Loucy (cell line): ENCODE measurements around the gene ROS1.
"Not testable (repeated sequence)": the region's sequence is repeated elsewhere in the genome, so short reads cannot be mapped to it uniquely, and the experiment has no call there.

Source experiments
- H2AFZ ChIP-seq: fragments of 200-600 bp; sonication (generic); 2 replicates; pipeline ENCODE4 v1.6.0; 2016; ENCODE audit warnings: antibody characterized with exemption, mild to moderate bottlenecking, low read length, moderate library complexity
- H3F3A ChIP-seq: fragments of 200-600 bp; 2 replicates; pipeline ENCODE4 v1.6.0; 2016; ENCODE audit warnings: antibody characterized with exemption, low read depth, mild to moderate bottlenecking
- H3K27me3 ChIP-seq: fragments of 200-600 bp; sonication (generic); 2 replicates; pipeline ENCODE4 v1.6.1; 2014; ENCODE audit warnings: low read length, mild to moderate bottlenecking; ENCODE audit not compliant: insufficient read depth, poor library complexity, severe bottlenecking
- H3K36me3 ChIP-seq: fragments of 200-600 bp; sonication (generic); 2 replicates; pipeline ENCODE4 v1.6.1; 2016; ENCODE audit warnings: low read length; ENCODE audit not compliant: insufficient read depth
- H3K4me1 ChIP-seq: fragments of 200-600 bp; sonication (generic); 2 replicates; pipeline ENCODE4 v1.5.1; 2014; ENCODE audit warnings: low read length, mild to moderate bottlenecking; ENCODE audit not compliant: insufficient read depth, poor library complexity, severe bottlenecking
- H3K4me2 ChIP-seq: fragments of 200-600 bp; sonication (generic); 2 replicates; pipeline ENCODE4 v1.6.0; 2014; ENCODE audit warnings: antibody characterized with exemption, low read length, low read depth, mild to moderate bottlenecking; ENCODE audit not compliant: poor library complexity, severe bottlenecking
- H3K4me3 ChIP-seq: fragments of 200-600 bp; sonication (generic); 2 replicates; pipeline ENCODE4 v1.5.1; 2014; ENCODE audit warnings: low read length, mild to moderate bottlenecking, mixed read lengths; ENCODE audit not compliant: poor library complexity, severe bottlenecking
- H3K79me2 ChIP-seq: fragments of 200-600 bp; sonication (generic); 2 replicates; pipeline ENCODE4 v1.6.1; 2014; ENCODE audit warnings: low read length; ENCODE audit not compliant: insufficient read depth
- H3K9ac ChIP-seq: fragments of 200-600 bp; sonication (generic); 2 replicates; pipeline ENCODE4 v1.6.0; 2014; ENCODE audit warnings: mild to moderate bottlenecking, low read depth, low read length, moderate library complexity; ENCODE audit not compliant: poor library complexity, severe bottlenecking
- H3K9me2 ChIP-seq: fragments of 200-600 bp; sonication (generic); replicated peaks from 2 replicates; pipeline ENCODE4 v1.6.1; 2016; ENCODE audit warnings: low read depth, low read length, mixed read lengths
- H3K9me3 ChIP-seq: fragments of 200-600 bp; sonication (generic); 2 replicates; pipeline ENCODE4 v1.6.1; 2014; ENCODE audit warnings: mild to moderate bottlenecking, antibody characterized with exemption, low read length, low read depth; ENCODE audit not compliant: insufficient read depth
- H4K20me1 ChIP-seq: fragments of 200-600 bp; sonication (generic); 2 replicates; pipeline ENCODE4 v1.6.0; 2014; ENCODE audit warnings: antibody characterized with exemption, low read length, mild to moderate bottlenecking; ENCODE audit not compliant: insufficient read depth, poor library complexity, severe bottlenecking
- EZH2phosphoT487 ChIP-seq: fragments of 200-600 bp; IDR thresholded peaks from 2 replicates; pipeline ENCODE4 v1.6.1; 2018; ENCODE audit warnings: antibody characterized with exemption, mild to moderate bottlenecking, moderate library complexity, borderline replicate concordance
- TF ChIP-seq, protein P1 (sequence below): fragments of 200-600 bp; sonication (generic); conservative IDR thresholded peaks from 2 replicates; pipeline ENCODE4 v1.5.1; 2014; ENCODE audit warnings: mild to moderate bottlenecking, antibody characterized with exemption, low read length

ROS1 gene

DNA sequence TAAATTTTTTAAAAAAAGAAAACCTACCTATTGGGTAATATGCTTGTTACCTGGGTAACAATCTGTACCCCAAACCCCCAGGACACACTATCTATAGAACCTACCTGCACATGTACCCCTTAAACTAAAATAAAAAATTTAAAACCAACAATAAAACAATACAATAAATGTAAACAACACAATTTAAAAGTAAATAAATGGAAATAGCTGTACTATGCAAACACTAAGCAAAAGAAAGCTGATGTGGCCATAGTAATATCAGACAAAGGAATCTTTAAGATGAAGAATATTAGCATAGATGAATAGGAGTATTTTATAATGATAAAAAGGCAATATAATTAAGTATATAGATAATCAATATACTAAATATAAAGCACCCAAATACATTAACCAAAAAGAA, 50.3 kb downstream of the ROS1 start:
- Histone ChIP-seq H3K9me2 (no peaks in the 10 kb centered on the region), H3K27me3 (no peaks in the 10 kb centered on the region), H3K36me3 (no peaks in the 10 kb centered on the region), H2AFZ (no peak overlapping the region), H4K20me1 (no peaks in the 10 kb centered on the region), H3K79me2 (no peaks in the 10 kb centered on the region), H3K4me2 (no peak overlapping the region), H3K9ac (no peak overlapping the region), H3K4me3 (no peak overlapping the region), H3K4me1 (peaks cover 10% of the 10 kb centered on the region), H3K9me3 (no peaks in the 10 kb centered on the region), H3F3A (no peaks in the 10 kb centered on the region)
- TF ChIP-seq EZH2phosphoT487 = no peak
- TF ChIP-seq, protein P1, sequence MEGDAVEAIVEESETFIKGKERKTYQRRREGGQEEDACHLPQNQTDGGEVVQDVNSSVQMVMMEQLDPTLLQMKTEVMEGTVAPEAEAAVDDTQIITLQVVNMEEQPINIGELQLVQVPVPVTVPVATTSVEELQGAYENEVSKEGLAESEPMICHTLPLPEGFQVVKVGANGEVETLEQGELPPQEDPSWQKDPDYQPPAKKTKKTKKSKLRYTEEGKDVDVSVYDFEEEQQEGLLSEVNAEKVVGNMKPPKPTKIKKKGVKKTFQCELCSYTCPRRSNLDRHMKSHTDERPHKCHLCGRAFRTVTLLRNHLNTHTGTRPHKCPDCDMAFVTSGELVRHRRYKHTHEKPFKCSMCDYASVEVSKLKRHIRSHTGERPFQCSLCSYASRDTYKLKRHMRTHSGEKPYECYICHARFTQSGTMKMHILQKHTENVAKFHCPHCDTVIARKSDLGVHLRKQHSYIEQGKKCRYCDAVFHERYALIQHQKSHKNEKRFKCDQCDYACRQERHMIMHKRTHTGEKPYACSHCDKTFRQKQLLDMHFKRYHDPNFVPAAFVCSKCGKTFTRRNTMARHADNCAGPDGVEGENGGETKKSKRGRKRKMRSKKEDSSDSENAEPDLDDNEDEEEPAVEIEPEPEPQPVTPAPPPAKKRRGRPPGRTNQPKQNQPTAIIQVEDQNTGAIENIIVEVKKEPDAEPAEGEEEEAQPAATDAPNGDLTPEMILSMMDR = no peak

DNA sequence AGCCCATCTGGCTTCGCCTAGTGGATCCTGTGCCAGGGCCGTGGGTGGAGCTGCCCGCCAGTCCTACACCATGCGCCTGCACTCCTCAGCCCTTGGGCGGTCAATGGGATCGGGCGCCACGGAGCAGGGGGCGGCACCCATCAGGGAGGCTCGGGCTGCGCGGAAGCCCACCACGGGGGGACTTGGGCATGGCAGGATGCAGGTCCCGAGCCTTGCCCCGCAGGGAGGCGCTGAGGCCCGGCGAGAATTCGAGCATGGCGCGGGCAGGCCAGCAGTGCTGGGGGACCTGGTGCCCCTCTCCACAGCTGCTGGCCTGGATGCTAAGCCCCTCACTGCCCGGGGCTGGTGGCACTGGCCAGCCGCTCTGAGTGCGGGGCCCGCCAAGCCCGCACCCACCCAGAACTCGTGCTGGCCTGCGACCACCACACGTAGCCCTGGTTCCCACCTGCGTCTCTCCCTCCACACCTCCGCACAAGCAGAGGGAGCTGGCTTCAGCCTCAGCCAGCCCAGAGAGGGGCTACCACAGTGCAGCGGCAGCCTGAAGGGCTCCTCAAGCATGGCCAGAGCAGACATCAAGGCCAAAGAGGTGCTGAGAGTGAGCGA, 52.4 kb downstream of the ROS1 start:
- no peaks in the 10 kb centered on the region for H4K20me1 ChIP-seq
- no peak overlapping the region for H2AFZ ChIP-seq
- TF ChIP-seq, protein P1 = no peak
- no peak for TF ChIP-seq EZH2phosphoT487
- no peak overlapping the region for H3K4me3 ChIP-seq
- no peaks in the 10 kb centered on the region for H3K79me2 ChIP-seq
- no peaks in the 10 kb centered on the region for H3K36me3 ChIP-seq
- no peaks in the 10 kb centered on the region for H3K9me2 ChIP-seq
- no peaks in the 10 kb centered on the region for H3K9me3 ChIP-seq
- no peaks in the 10 kb centered on the region for H3K27me3 ChIP-seq
- no peak overlapping the region for H3K9ac ChIP-seq
- no peaks in the 10 kb centered on the region for H3F3A ChIP-seq
- H3K4me2 ChIP-seq = no peak overlapping the region
- H3K4me1 ChIP-seq = peaks cover 10% of the 10 kb centered on the region

DNA sequence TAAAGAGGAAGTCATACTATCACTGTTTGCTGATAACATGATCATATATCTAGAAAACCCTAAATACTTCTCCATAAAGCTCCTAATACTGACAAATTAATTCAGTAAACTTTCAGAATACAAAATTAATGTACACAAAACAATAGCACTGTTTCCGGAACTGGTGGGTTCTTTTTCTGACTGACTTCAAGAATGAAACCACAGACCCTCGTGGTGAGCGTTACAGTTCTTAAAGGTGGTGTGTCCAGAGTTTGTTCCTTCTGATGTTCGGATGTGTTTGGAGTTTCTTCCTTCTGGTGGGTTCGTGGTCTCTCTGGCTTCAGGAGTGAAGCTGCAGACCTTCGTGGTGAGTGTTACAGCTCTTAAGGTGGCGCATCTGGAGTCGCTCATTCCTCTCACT, 53.5 kb downstream of the ROS1 start:
- H3K9me2 ChIP-seq, H4K20me1 ChIP-seq, H3K9ac ChIP-seq, H3K36me3 ChIP-seq, H3K27me3 ChIP-seq, H3K9me3 ChIP-seq, H3F3A ChIP-seq, H3K4me1 ChIP-seq, H3K79me2 ChIP-seq: not testable (repeated sequence)
- peak overlapping the region; percentile 75 for H2AFZ ChIP-seq
- peak overlapping the region; percentile 66 for H3K4me2 ChIP-seq
- H3K4me3 ChIP-seq = peak overlapping the region; percentile 43

DNA sequence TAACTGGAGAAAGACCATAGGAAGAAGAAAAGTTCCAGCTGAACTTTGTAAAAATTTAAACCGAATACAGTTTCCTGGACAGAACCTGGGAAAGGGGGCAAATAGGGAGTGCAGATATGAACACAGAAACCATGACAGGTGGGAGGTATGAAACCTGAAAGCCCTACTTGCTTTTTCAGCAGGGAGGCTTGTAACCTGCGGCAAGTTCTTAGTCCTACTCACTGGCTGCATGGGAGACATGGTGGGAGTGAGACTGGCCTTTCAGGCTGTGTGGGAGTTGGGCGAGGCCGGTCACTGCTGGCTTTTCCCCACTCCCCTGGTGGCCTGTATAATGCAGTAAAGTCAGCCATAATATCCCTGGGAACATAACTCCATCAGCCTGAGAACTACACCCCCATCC, 54.2 kb downstream of the ROS1 start:
- H3K36me3 ChIP-seq = no peaks in the 10 kb centered on the region
- H4K20me1 ChIP-seq = no peaks in the 10 kb centered on the region
- H3K4me1 ChIP-seq = peaks cover 10% of the 10 kb centered on the region
- H3K4me2 ChIP-seq = peak overlapping the region; percentile 66
- H3K4me3 ChIP-seq = no peak overlapping the region
- H3K79me2 ChIP-seq = no peaks in the 10 kb centered on the region
- H3K9me3 ChIP-seq = no peaks in the 10 kb centered on the region
- H3F3A ChIP-seq = no peaks in the 10 kb centered on the region
- no peak overlapping the region for H3K9ac ChIP-seq
- H3K27me3 ChIP-seq = no peaks in the 10 kb centered on the region
- peak overlapping the region; percentile 75; the same call in 1 of the 2 replicates for H2AFZ ChIP-seq
- no peaks in the 10 kb centered on the region for H3K9me2 ChIP-seq
- TF ChIP-seq, protein P1 = no peak
- no peak for TF ChIP-seq EZH2phosphoT487
